Measurements from ENCODE around the gene ITGBL1. TPM values are rescaled to one million over a fixed set of nuclear protein-coding genes. Genes with fewer than 3 reads are reported as not detected.
A peak's percentile ranks its signal among the peaks of the same experiment; 100 is the strongest.

The ITGBL1 gene
- total and polyA plus RNA-seq, 2 of the 8 experiments (the other 6 are each of a cell fraction or from before 2014, with no cell fraction given), result not detected

DNA sequence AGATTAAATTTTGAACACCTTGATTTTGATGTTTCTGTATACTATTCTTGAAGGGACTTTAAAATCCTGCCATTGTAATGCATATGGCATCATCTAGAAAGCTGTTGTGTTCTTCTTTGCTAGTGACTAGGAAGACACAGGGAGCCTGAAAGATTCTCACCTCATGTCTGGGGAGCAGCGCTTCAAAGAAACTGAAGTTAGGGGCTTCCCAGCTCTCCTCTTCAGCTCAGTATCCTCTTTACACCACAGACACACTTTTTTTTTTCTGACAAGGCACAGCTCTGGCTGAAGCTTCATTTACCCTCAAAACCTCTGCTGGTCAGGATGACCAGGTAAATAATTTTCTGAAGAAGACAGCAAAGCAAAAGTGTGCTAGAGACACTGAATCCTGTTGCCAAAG is 255.6 kb downstream of the ITGBL1 start:
- CTCF ChIA-PET (ENCODE audit: partially characterized antibody), result no interaction called here
- no peaks in the 10 kb centered on the region; a peak in 1 of 7 replicates for H3K27me3 ChIP-seq (replicated peaks in 1 of 4; ENCODE audit: control insufficient read depth in 3 of 4, extremely low read depth in 1 of 4, insufficient read depth in 3 of 4, low read length in 3 of 4)
- H3K9me3 ChIP-seq (ENCODE audit: insufficient read depth in 2 of 2, low read depth in 1 of 2, low read length in 1 of 2), result no peaks in the 10 kb centered on the region
- H3K4me2 ChIP-seq (ENCODE audit: insufficient read depth in 1 of 2, low read depth in 2 of 2, low read length in 2 of 2), result no peak overlapping the region
- no peak overlapping the region for H4K8ac ChIP-seq (ENCODE audit: extremely low read depth, insufficient read depth, low read length)
- H2BK15ac ChIP-seq (ENCODE audit: low read length), result no peak overlapping the region
- no peak overlapping the region for H3K4me3 ChIP-seq (ENCODE audit: extremely low read depth in 1 of 4, insufficient read depth in 2 of 4, low read depth in 3 of 4, low read length in 4 of 4)
- no peak overlapping the region for H2BK12ac ChIP-seq (ENCODE audit: low read depth, low read length)
- H3K14ac ChIP-seq (ENCODE audit: insufficient read length), result no peak overlapping the region
- no peak overlapping the region for H4K5ac ChIP-seq (ENCODE audit: insufficient read length, low read depth, low read length)
- no peak overlapping the region for H3K4ac ChIP-seq (replicated peaks; ENCODE audit: insufficient read length, low read depth, low read length)
- no peak overlapping the region for H3K56ac ChIP-seq (replicated peaks; ENCODE audit: insufficient read length, low read depth, low read length)
- no peak overlapping the region for H2BK120ac ChIP-seq (replicated peaks; ENCODE audit: low read depth, low read length)
- 71% methylated on average over 1 of the region's 1 CpG; no CpG with 5 or more reads in 1 of the 2 experiments for WGBS, 2 experiments (ENCODE audit: extremely low coverage in 1 of 2, insufficient coverage in 1 of 2, insufficient read length in 1 of 2, insufficient replicate concordance in 2 of 2, low coverage in 1 of 2, low lambda C conversion rate in 2 of 2, missing lambda C conversion rate in 1 of 2)
- H2AK5ac ChIP-seq (ENCODE audit: low read depth, low read length), result no peak overlapping the region
- no peak overlapping the region for H3K27ac ChIP-seq (ENCODE audit: low read depth, low read length)
- H4K20me1 ChIP-seq (replicated peaks in 1 of 2; ENCODE audit: control insufficient read depth in 1 of 2, insufficient read depth in 2 of 2, low read length in 2 of 2), result no peaks in the 10 kb centered on the region
- H3K23me2 ChIP-seq (ENCODE audit: low read depth, low read length), result peaks cover 2% of the 10 kb centered on the region; the same call in 1 of the 2 replicates
- H3K4me1 ChIP-seq (replicated peaks in 1 of 4; ENCODE audit: control insufficient read depth in 3 of 4, insufficient read depth in 4 of 4, low read length in 3 of 4), result peaks cover 0 to 6% (median 3%) of the 10 kb centered on the region in 4 experiments; a peak in 2 of 7 replicates
- FAIRE-seq (no peak), DNase-seq (ENCODE audit: low read depth in 1 of 2, low spot score in 2 of 2) (no peak)
- H3K18ac ChIP-seq (ENCODE audit: extremely low read depth, low read length), result no peak overlapping the region
- H3K36me3 ChIP-seq (ENCODE audit: control insufficient read depth in 2 of 4, insufficient read depth in 4 of 4, low read length in 3 of 4), result no peaks in the 10 kb centered on the region
- no peak overlapping the region for H2AFZ ChIP-seq (ENCODE audit: low read length)
- POLR2A ChIA-PET (ENCODE audit: partially characterized antibody), result interaction anchor here (0.9 kb wide), 1 partner anchor 13 kb away, joined by 3 read pairs; no protein-coding TSS in a partner anchor
- H2BK5ac ChIP-seq (ENCODE audit: low read depth, low read length), result no peak overlapping the region
- H2BK20ac ChIP-seq (ENCODE audit: low read length), result no peak overlapping the region
- H3K9ac ChIP-seq (replicated peaks in 1 of 4; ENCODE audit: extremely low read depth in 1 of 4, low read depth in 3 of 4, low read length in 3 of 4), result no peak overlapping the region
- TF ChIP-seq POU5F1 (IDR thresholded peaks at IDR 0.05; ENCODE audit: low read depth, low read length) (0 out of 2 replicates have a peak, but pooled peaks have one; percentile 48), JUND (IDR thresholded peaks at IDR 0.05; ENCODE audit: low read length) (no peak), CHD1 (IDR thresholded peaks at IDR 0.05; ENCODE audit: low read depth, low read length) (no peak), EZH2 (IDR thresholded peaks at IDR 0.05; ENCODE audit: low read depth, low read length, severe bottlenecking) (no peak), RAD21 (IDR thresholded peaks at IDR 0.05 in 1 of 2, conservative IDR thresholded peaks at IDR 0.05 in 1 of 2; ENCODE audit: low read depth in 2 of 2, low read length in 2 of 2) (no peak), SIN3A (conservative IDR thresholded peaks at IDR 0.05 in 1 of 2, IDR thresholded peaks at IDR 0.05 in 1 of 2; ENCODE audit: low read depth in 1 of 2, low read length in 2 of 2) (no peak)
- H3K79me1 ChIP-seq (ENCODE audit: low read depth, low read length), result no peaks in the 10 kb centered on the region
- H3K23ac ChIP-seq (ENCODE audit: insufficient read length), result no peak overlapping the region
- H3K79me2 ChIP-seq (ENCODE audit: control insufficient read depth in 1 of 2, insufficient read depth in 2 of 2, low read length in 2 of 2), result no peaks in the 10 kb centered on the region
- H4K91ac ChIP-seq (replicated peaks; ENCODE audit: insufficient read length, low read length), result no peak overlapping the region
